Right atrium auricular region (tissue), 2 donors: ENCODE measurements around the gene TMEM255B. TPM values are rescaled to one million over a fixed set of nuclear protein-coding genes. Genes with fewer than 3 reads are reported as not detected.
"Not testable (repeated sequence)": the region's sequence is repeated elsewhere in the genome, so short reads cannot be mapped to it uniquely, and the experiment has no call there.

Source experiments
- DNase-seq: peaks from one replicate; pipeline ENCODE4 v3.0.0-alpha.2; 2019; ENCODE audit warnings: low spot score
- H3K27ac ChIP-seq, 2 donors: fragments of 200-600 bp; sonication (generic); 1 replicate in 1 of 2; 2 replicates in 1 of 2; pipeline ENCODE4 v1.5.1; 2016 to 2019
- H3K27me3 ChIP-seq, 2 donors: fragments of 200-600 bp; sonication (generic); one replicate each; pipeline versions ENCODE4 v1.5.1 to v1.6.0; 2017 to 2019
- H3K36me3 ChIP-seq: fragments of 200-600 bp; sonication (generic); one replicate; pipeline ENCODE4 v1.5.1; 2016
- H3K4me1 ChIP-seq, 2 donors: fragments of 200-600 bp; sonication (generic); one replicate each; pipeline versions ENCODE4 v1.5.1 to v1.6.0; 2017 to 2019
- H3K4me3 ChIP-seq, 2 donors: fragments of 200-600 bp; sonication (generic); 1 replicate in 1 of 2; 2 replicates in 1 of 2; pipeline ENCODE4 v1.5.1; 2017 to 2019; ENCODE audit warnings: mild to moderate bottlenecking in 1 of 2, moderate library complexity in 1 of 2
- H3K9me3 ChIP-seq, 2 donors: fragments of 200-600 bp; sonication (generic); one replicate each; pipeline ENCODE4 v1.5.1; 2019
- CTCF ChIP-seq, 2 donors: fragments of 200-600 bp; sonication (generic); IDR thresholded peaks; one replicate each; pipeline ENCODE4 v1.5.1; 2019; ENCODE audit warnings: antibody characterized with exemption in 2 of 2
- total RNA-seq, 2 donors: library from RNA; depleted of rRNA; stranded (reverse); fragments of >200 nt; gene quantifications; one replicate each; pipeline ENCODE4 v1.1.0, GENCODE V29; 2016

Gene TMEM255B
- total RNA-seq, 2 donors from 2014 or later: 5.2 to 6.0 TPM

- Histone ChIP-seq H3K27me3 (no peaks in the 10 kb centered on the region), H3K9me3 (no peaks in the 10 kb centered on the region), H3K36me3 (no peaks in the 10 kb centered on the region), H3K4me1 (no peaks in the 10 kb centered on the region), H3K4me3 (no peak overlapping the region), H3K27ac (no peak overlapping the region)
- TF ChIP-seq CTCF (IDR thresholded peaks at IDR 0.05): no peak
- DNase-seq: no peak
Observed at GRCh38 chr13:113789167-113789566, 30.1 kb downstream of the TMEM255B start.

- H3K27me3 ChIP-seq, H3K27ac ChIP-seq, DNase-seq, H3K9me3 ChIP-seq, H3K4me3 ChIP-seq, H3K4me1 ChIP-seq, H3K36me3 ChIP-seq: not testable (repeated sequence)
Observed at GRCh38 chr13:113789931-113790330, 30.9 kb downstream of the TMEM255B start.

- no peak overlapping the region for H3K27ac ChIP-seq
- no peaks in the 10 kb centered on the region for H3K4me1 ChIP-seq
- no peaks in the 10 kb centered on the region for H3K27me3 ChIP-seq
- H3K9me3 ChIP-seq: no peaks in the 10 kb centered on the region
- no peak overlapping the region for H3K4me3 ChIP-seq
- no peaks in the 10 kb centered on the region for H3K36me3 ChIP-seq
- no peak for DNase-seq
- TF ChIP-seq CTCF (IDR thresholded peaks at IDR 0.05): no peak
Observed at GRCh38 chr13:113791226-113791625, 32.2 kb downstream of the TMEM255B start.

- TF ChIP-seq CTCF (IDR thresholded peaks at IDR 0.05): no peak
- Histone ChIP-seq H3K9me3 (no peaks in the 10 kb centered on the region), H3K4me3 (no peak overlapping the region), H3K36me3 (no peaks in the 10 kb centered on the region), H3K27ac (no peak overlapping the region), H3K27me3 (no peaks in the 10 kb centered on the region), H3K4me1 (no peaks in the 10 kb centered on the region)
- no peak for DNase-seq
Observed at GRCh38 chr13:113791761-113792160, 32.7 kb downstream of the TMEM255B start.

DNA sequence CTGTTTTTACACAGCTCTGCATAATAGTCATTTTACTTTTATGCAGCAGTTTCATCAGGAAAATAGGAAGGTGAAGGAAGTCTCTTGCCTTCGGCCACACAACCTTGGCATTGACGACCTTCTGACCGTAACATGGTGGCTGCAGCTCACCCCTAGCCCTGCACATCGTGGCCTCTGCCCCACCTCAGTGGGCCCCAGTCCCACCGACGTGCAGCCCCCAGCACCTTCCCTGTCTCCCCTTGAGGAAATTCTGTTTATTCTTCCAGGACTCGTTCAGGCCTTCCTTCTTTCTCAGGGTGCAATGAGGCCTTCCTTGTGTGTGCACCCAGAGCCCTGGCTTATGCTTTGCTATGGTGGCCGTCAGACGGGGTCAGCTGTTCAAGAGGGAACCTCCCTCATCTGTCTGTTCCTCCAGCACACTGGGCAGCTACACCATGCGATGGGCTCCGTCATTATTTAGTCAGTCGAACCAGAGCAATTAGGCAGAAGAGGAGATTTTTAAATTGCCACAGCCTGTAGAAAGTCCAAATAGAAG is 33.3 kb downstream of the TMEM255B start:
- H3K27ac ChIP-seq: no peak overlapping the region
- H3K9me3 ChIP-seq: no peaks in the 10 kb centered on the region
- H3K4me3 ChIP-seq: no peak overlapping the region
- H3K27me3 ChIP-seq: no peaks in the 10 kb centered on the region
- H3K4me1 ChIP-seq: no peaks in the 10 kb centered on the region
- DNase-seq: no peak
- H3K36me3 ChIP-seq: no peaks in the 10 kb centered on the region
- no peak for TF ChIP-seq CTCF (IDR thresholded peaks at IDR 0.05)

DNA sequence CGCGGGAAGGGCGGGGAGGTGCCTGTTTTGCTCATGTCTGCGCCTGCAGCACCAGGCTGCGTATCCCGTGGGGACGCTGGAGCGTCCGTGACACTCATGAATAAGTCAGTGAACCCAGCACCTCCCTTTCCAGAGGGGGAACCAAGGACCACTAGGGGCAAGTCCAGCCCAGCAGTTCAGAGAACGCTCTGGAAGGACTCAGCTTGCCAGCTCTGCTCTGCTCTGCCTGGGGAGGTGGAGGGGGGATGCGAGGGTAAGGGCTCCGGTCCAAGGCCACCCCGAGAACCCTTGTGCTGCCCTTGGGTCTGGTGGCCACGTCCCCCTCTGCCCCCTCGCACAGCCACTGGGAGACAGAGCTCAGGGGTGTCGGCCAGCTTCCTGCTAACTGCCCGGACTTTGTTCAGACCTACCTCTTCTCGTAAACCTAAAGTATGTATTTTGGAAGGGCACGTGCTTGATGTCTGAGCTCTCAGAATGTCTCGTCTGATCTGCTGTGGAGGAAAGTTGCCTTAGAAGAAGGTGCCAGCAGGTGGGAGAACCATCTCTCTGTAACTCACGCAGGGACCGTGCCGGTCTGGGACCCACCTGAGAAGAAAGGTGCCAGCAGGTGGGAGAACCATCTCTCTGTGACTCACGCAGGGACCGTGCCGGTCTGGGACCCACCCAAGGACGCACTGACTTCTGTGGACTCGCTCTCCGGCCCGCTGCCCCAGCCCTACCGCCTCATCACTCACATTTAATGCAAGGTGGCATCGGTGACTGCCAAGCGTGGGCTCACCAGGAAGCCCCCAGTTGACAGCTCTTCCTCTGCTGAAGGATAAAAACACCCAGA is 34.1 kb downstream of the TMEM255B start:
- TF ChIP-seq CTCF (IDR thresholded peaks at IDR 0.05): no peak
- Histone ChIP-seq H3K27me3 (no peaks in the 10 kb centered on the region), H3K4me1 (no peaks in the 10 kb centered on the region), H3K9me3 (no peaks in the 10 kb centered on the region), H3K36me3 (no peaks in the 10 kb centered on the region), H3K4me3 (no peak overlapping the region), H3K27ac (no peak overlapping the region)
- no peak for DNase-seq
